GM13976 (cell line): ENCODE measurements around the gene TSPAN19.

Experiments used
- DNase-seq: peaks from one replicate; pipeline ENCODE4 v3.0.0; 2012; ENCODE audit warnings: low spot score
- in situ Hi-C: fragments of 300-500 bp; cut with MboI; formaldehyde crosslinking; loops from one replicate; pipeline ENCODE4 v1.12.0; 2022; ENCODE audit warnings: low sequenced_read_pairs, mixed read lengths, inconsistent platforms; ENCODE audit not compliant: unreplicated experiment
- TF ChIP-seq, protein P1 (sequence below): IDR thresholded peaks from 2 replicates; pipeline ENCODE4 v1.5.1; 2012; ENCODE audit warnings: borderline replicate concordance, mild to moderate bottlenecking; ENCODE audit not compliant: insufficient read depth; ENCODE audit errors: extremely low read depth, missing control alignments, control extremely low read depth

Gene TSPAN19

DNA sequence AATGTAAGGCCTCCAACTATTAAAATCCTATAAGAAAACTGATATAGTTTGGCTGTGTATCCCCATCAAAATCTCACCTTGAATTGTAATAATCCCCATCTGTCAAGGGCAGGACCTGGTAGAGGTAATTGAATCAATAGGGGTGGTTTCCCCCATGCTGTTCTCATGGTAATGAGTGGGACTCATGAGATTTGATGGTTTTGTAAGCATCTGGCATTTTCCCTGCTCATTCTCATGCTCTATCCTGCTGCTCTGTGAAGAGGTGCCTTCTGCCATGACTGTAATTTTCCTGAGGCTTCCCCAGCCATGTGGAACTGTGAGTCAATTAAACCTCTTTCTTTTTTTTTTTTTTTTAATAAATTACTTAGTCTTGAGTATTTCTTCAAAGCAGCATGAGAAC lies 31.9 kb downstream of the TSPAN19 start:
- no peak for DNase-seq
- in situ Hi-C loops = no loop called here
- TF ChIP-seq, protein P1, sequence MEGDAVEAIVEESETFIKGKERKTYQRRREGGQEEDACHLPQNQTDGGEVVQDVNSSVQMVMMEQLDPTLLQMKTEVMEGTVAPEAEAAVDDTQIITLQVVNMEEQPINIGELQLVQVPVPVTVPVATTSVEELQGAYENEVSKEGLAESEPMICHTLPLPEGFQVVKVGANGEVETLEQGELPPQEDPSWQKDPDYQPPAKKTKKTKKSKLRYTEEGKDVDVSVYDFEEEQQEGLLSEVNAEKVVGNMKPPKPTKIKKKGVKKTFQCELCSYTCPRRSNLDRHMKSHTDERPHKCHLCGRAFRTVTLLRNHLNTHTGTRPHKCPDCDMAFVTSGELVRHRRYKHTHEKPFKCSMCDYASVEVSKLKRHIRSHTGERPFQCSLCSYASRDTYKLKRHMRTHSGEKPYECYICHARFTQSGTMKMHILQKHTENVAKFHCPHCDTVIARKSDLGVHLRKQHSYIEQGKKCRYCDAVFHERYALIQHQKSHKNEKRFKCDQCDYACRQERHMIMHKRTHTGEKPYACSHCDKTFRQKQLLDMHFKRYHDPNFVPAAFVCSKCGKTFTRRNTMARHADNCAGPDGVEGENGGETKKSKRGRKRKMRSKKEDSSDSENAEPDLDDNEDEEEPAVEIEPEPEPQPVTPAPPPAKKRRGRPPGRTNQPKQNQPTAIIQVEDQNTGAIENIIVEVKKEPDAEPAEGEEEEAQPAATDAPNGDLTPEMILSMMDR = no peak

DNA sequence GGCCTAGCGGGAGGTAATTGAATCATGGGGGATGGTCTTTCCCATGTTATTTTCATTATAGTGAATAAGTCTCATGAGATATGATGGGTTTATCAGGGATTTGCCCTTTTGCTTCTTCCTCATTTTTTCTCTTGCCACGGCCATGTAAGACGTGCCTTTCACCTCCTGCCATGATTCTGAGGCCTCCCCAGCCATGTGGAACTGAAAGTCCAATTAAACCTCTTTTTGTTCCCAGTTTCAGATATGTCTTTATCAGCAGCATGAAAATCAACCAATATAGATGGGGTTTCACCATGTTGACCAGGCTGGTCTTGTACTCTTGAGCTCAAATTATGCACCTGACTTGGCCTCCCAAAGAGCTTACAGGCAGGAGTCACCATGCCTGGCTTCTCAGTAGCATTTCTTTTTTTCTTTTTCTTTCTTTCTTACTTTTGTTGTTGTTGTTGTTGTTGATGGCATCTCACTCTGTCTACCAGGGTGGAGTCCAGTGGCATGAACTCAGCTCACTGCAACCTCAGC lies 33.2 kb downstream of the TSPAN19 start:
- in situ Hi-C loops = no loop called here
- TF ChIP-seq, protein P1 = no peak
- DNase-seq = no peak

DNA sequence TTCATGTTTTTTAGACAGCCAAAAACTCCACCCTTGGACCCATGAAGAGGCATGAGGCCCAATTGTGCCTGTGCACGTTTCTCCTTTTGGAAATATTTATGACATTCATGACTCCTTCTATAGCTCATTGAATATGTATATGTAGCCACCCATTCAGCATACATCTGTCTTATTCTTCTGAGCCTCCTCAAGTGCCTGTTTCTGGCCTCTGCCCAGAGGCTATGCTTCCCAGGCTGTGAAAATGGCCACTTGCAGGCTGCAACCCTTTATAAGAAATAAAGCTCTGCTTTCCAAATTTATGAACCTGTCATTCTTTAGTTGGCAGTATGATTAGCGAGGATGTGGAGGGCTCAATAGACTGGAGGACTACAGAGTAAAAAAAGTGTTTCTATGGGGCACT lies 35.3 kb downstream of the TSPAN19 start:
- in situ Hi-C loops = no loop called here
- DNase-seq = no peak

DNA sequence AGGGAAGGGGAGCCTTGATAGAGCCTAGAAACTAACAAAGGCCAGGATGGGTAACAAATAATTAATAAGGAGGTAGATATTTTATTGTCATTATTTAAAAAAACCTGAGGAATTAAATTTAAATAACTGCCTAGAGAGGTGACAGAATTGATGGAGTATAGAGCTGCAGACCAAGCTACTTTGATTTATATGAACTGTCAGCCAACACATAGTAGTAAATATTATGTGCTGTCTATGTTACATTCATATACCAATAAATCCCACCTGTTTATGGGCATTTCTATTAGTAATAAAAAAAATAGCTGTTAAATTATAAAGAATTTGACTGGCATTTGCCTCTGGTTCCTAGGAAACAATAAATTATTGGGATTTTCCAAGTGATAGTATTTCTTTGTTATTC lies 37.7 kb downstream of the TSPAN19 start:
- DNase-seq = no peak
- TF ChIP-seq, protein P1 = no peak
- in situ Hi-C loops = no loop called here

More for the DNA sequence above, 35.3 kb downstream of the TSPAN19 start:
- TF ChIP-seq, protein P1 = no peak

DNA sequence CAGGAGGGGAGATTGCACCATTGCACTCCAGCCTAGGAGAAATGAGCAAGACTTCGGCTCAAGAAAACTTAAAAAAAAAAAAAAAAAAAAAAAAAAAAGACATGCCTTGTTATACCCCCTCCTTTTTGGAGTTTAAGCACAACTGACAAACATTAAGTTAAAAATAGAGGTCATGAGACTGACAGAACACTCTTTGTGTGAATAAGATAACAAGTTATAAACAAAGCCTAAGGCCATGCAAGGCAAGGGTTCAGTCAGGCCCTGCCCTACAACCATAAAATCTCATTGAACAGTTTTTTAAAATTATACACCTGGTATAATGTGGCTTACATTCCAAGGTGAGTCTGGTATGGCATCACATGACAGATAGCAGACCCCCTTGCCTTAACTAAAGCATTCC lies 39.3 kb downstream of the TSPAN19 start:
- TF ChIP-seq, protein P1 = no peak
- in situ Hi-C loops = no loop called here
- no peak for DNase-seq

DNA sequence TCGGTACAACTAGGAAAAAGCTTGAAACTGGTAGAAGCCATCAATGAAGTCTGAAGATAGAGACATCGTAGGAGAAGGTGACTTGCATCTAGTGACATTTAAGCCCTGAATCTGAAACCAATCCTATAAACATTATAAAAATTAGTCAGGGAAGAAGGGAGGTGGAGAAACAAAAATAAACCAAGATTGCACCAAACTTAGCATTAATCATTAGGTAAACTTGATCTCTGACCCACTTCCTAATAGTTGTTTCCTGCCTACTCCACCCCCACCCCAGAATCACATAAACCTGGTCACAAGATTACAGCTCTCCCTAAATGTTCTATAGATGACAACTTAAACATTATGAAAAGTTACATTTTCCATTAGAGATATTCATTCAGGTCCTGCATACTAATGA lies 40.4 kb downstream of the TSPAN19 start:
- DNase-seq = no peak
- TF ChIP-seq, protein P1 = no peak
- in situ Hi-C loops = no loop called here

DNA sequence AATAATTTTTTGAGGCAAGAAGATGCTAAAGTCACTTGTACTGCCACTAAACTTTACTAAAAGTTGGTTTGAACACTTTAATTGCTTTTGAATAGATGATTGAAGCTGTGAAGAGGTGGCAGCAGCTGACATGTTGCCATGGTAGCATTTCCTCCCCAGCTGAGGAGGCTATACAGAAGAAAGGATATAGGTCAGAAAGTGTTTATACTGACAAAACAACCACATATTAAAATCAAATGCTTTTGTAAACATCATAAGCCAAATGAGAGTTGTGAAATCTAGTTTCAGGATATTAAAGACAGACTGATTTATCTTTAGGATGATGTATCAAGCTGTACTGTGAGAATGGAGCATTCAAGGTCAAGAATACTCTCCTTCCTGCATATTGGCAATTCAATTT lies 41.7 kb downstream of the TSPAN19 start:
- TF ChIP-seq, protein P1 = no peak
- in situ Hi-C loops = no loop called here
- DNase-seq = no peak
